ENCODE results near the gene UBXN7.
"Not testable (repeated sequence)": the region's sequence is repeated elsewhere in the genome, so short reads cannot be mapped to it uniquely, and the experiment has no call there.

The UBXN7 gene

GRCh38 chr3:196432137-196432879 lies at the start of gene UBXN7:
Gene UBXN7 (minus strand): TSS chr3:196432427. CDS start chr3:196432399, 28 bp downstream.
- in situ Hi-C loops (cut with MboI; ENCODE audit: low sequenced_read_pairs, unreplicated experiment) = no loop called here
- peak; percentile 98 for DNase-seq (ENCODE audit: low spot score)
- TF ChIP-seq CTCF (IDR thresholded peaks at IDR 0.05; ENCODE audit: borderline replicate concordance, control extremely low read depth, extremely low read depth, insufficient read depth, missing control alignments) = no peak

- in situ Hi-C loops (cut with MboI; ENCODE audit: low sequenced_read_pairs, unreplicated experiment) = no loop called here
- no peak for TF ChIP-seq CTCF (IDR thresholded peaks at IDR 0.05; ENCODE audit: borderline replicate concordance, control extremely low read depth, extremely low read depth, insufficient read depth, missing control alignments)
Measured at GRCh38 chr3:196477678-196478077, 45.5 kb upstream of the UBXN7 start.

GRCh38 chr3:196472286-196472685 lies 40.1 kb upstream of the UBXN7 start:
- in situ Hi-C loops (cut with MboI; ENCODE audit: low sequenced_read_pairs, unreplicated experiment) = no loop called here
- no peak for TF ChIP-seq CTCF (IDR thresholded peaks at IDR 0.05; ENCODE audit: borderline replicate concordance, control extremely low read depth, extremely low read depth, insufficient read depth, missing control alignments)
- DNase-seq (ENCODE audit: low spot score) = no peak

More at GRCh38 chr3:196477678-196478077, 45.5 kb upstream of the UBXN7 start:
- no peak for DNase-seq (ENCODE audit: low spot score)

- no peak for DNase-seq (ENCODE audit: low spot score)
- in situ Hi-C loops (cut with MboI; ENCODE audit: low sequenced_read_pairs, unreplicated experiment) = no loop called here
- no peak for TF ChIP-seq CTCF (IDR thresholded peaks at IDR 0.05; ENCODE audit: borderline replicate concordance, control extremely low read depth, extremely low read depth, insufficient read depth, missing control alignments)
Measured at GRCh38 chr3:196471551-196471950, 39.3 kb upstream of the UBXN7 start.

- not testable (repeated sequence) for DNase-seq (ENCODE audit: low spot score)
Measured at GRCh38 chr3:196470182-196470581, 38.0 kb upstream of the UBXN7 start.

GRCh38 chr3:196463804-196464203 lies 31.6 kb upstream of the UBXN7 start:
- DNase-seq (ENCODE audit: low spot score) = no peak
- no peak for TF ChIP-seq CTCF (IDR thresholded peaks at IDR 0.05; ENCODE audit: borderline replicate concordance, control extremely low read depth, extremely low read depth, insufficient read depth, missing control alignments)
- in situ Hi-C loops (cut with MboI; ENCODE audit: low sequenced_read_pairs, unreplicated experiment) = no loop called here

More at GRCh38 chr3:196470182-196470581, 38.0 kb upstream of the UBXN7 start:
- in situ Hi-C loops (cut with MboI; ENCODE audit: low sequenced_read_pairs, unreplicated experiment) = not testable (repeated sequence)

- no peak for TF ChIP-seq CTCF (IDR thresholded peaks at IDR 0.05; ENCODE audit: borderline replicate concordance, control extremely low read depth, extremely low read depth, insufficient read depth, missing control alignments)
- DNase-seq (ENCODE audit: low spot score) = no peak
- in situ Hi-C loops (cut with MboI; ENCODE audit: low sequenced_read_pairs, unreplicated experiment) = no loop called here
Measured at GRCh38 chr3:196463478-196463756, 31.2 kb upstream of the UBXN7 start.

GRCh38 chr3:196462680-196463477 lies 30.7 kb upstream of the UBXN7 start:
- in situ Hi-C loops (cut with MboI; ENCODE audit: low sequenced_read_pairs, unreplicated experiment); DNase-seq (ENCODE audit: low spot score): not testable (repeated sequence)
